HepG2 (cell line): ENCODE results near the gene TUBGCP4. TPM values are rescaled to one million over a fixed set of nuclear protein-coding genes. Genes with fewer than 3 reads are reported as not detected.

Experiments
- CEBPG ChIP-seq: IDR thresholded peaks from 2 replicates; pipeline ENCODE4 v1.6.1; 2016
- FOXA3 ChIP-seq: IDR thresholded peaks from 2 replicates; pipeline ENCODE4 v1.6.1; 2016; ENCODE audit warnings: missing genetic modification reagents, missing compliant biosample characterization
- MXI1 ChIP-seq: IDR thresholded peaks from 3 replicates; pipeline ENCODE4 v1.6.1; 2012; ENCODE audit warnings: low read depth, low read length, inconsistent platforms, borderline replicate concordance
- NRL ChIP-seq: sonication (generic); formaldehyde crosslinking; IDR thresholded peaks from 2 replicates; pipeline ENCODE4 v1.5.0; 2020; ENCODE audit warnings: missing genetic modification reagents, mild to moderate bottlenecking, moderate library complexity, borderline replicate concordance
- SIX1 ChIP-seq: sonication (generic); formaldehyde crosslinking; IDR thresholded peaks from 2 replicates; pipeline ENCODE4 v1.4.0; 2020; ENCODE audit warnings: missing genetic modification reagents, borderline replicate concordance
- SRSF1 ChIP-seq: fragments of 200-400 bp; formaldehyde crosslinking; optimal IDR thresholded peaks from 2 replicates; pipeline ENCODE3; 2017; ENCODE audit warnings: mild to moderate bottlenecking, low read depth, low read length, moderate library complexity
- U2AF2 ChIP-seq: fragments of 200-400 bp; formaldehyde crosslinking; IDR thresholded peaks from 2 replicates; pipeline ENCODE4 v1.6.1; 2017; ENCODE audit warnings: low read depth, mild to moderate bottlenecking, low read length
- polyA plus RNA-seq, 8 experiments: library from polyadenylated mRNA; depleted of rRNA in 3 of 8; stranded (reverse) in 7 of 8; unstranded in 1 of 8; fragments of >200 nt; fragmentation: Illumina TruSeq in 4 of 8; extraction: Trizol in 4 of 8; gene quantifications; 2 replicates each; pipeline versions ENCODE4 v1.2.1 to v1.2.3, GENCODE V29; 2011 to 2016; ENCODE audit warnings: low read depth in 4 of 8, missing spikeins in 1 of 8, mixed read lengths in 1 of 8; ENCODE audit not compliant: insufficient read depth in 1 of 8
- total RNA-seq, 5 experiments: library from RNA; depleted of rRNA; stranded (reverse); fragments of >200 nt; fragmentation: Illumina TruSeq; extraction: Trizol; gene quantifications; 2 replicates each; pipeline ENCODE4 v1.2.3, GENCODE V29; 2016; ENCODE audit warnings: low read depth in 1 of 5
- TF ChIP-seq, protein P1 (sequence below): sonication (generic); formaldehyde crosslinking; IDR thresholded peaks from 2 replicates; pipeline ENCODE4 v1.5.1; 2020; ENCODE audit warnings: missing genetic modification reagents, mild to moderate bottlenecking, borderline replicate concordance
- TF ChIP-seq, protein P2 (sequence below): sonication (generic); formaldehyde crosslinking; IDR thresholded peaks from 2 replicates; pipeline ENCODE4 v1.5.0; 2020; ENCODE audit warnings: mild to moderate bottlenecking, missing genetic modification reagents, borderline replicate concordance
- TF ChIP-seq, protein P3 (sequence below): sonication (generic); formaldehyde crosslinking; IDR thresholded peaks from 2 replicates; pipeline ENCODE4 v1.9.0; 2022; ENCODE audit warnings: low read depth, missing genetic modification reagents
- TF ChIP-seq, protein P4 (sequence below): sonication (generic); formaldehyde crosslinking; IDR thresholded peaks from 2 replicates; pipeline ENCODE4 v1.5.1; 2020; ENCODE audit warnings: missing genetic modification reagents, mild to moderate bottlenecking, borderline replicate concordance
- TF ChIP-seq, protein P5 (sequence below), 2 experiments: sonication (generic) in 1 of 2; formaldehyde crosslinking in 1 of 2; IDR thresholded peaks; 2 replicates each; pipeline versions ENCODE4 v1.4.0 to v1.6.1; 2018 to 2020; ENCODE audit warnings: missing genetic modification reagents in 2 of 2, borderline replicate concordance in 1 of 2, low read depth in 1 of 2, mild to moderate bottlenecking in 1 of 2, missing biosample characterization in 1 of 2

The TUBGCP4 gene
- total and polyA plus RNA-seq, 2 of the 13 experiments (the other 11 are each of a cell fraction or from before 2014, with no cell fraction given), result 15.0 to 20.5 TPM

DNA sequence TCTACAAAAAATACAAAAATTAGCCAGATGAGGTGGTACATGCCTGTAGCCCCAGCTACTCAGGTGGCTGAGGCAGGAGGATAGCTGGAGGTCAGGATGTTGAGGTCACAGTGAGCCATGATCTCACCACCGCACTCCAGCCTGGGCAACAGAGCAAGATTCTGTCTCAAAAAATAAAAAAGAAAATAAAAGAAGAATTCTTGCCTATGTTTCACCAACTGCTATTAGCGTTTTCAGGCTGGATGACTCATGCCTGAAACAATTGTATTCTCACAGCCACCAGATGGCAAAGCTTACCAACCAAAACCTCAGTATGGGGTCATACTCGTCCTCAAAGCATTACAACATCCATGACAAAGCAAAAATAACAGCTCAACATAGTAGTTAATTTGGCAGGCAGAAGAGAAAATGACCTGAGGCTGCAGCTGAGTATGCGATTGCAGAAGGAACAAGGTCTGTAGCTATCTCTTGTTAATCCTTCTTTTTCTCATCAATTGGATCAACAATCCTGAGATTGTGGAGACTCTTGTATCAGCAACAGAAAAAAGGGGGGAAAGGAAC is 69.9 kb downstream of the TUBGCP4 start (continued):
- TF ChIP-seq, protein P1, sequence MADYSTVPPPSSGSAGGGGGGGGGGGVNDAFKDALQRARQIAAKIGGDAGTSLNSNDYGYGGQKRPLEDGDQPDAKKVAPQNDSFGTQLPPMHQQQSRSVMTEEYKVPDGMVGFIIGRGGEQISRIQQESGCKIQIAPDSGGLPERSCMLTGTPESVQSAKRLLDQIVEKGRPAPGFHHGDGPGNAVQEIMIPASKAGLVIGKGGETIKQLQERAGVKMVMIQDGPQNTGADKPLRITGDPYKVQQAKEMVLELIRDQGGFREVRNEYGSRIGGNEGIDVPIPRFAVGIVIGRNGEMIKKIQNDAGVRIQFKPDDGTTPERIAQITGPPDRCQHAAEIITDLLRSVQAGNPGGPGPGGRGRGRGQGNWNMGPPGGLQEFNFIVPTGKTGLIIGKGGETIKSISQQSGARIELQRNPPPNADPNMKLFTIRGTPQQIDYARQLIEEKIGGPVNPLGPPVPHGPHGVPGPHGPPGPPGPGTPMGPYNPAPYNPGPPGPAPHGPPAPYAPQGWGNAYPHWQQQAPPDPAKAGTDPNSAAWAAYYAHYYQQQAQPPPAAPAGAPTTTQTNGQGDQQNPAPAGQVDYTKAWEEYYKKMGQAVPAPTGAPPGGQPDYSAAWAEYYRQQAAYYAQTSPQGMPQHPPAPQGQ, result no peak
- TF ChIP-seq CEBPG (CRISPR knock-in tag) (peak; percentile 86), FOXA3 (peak; percentile 36; the same call in 1 of the 2 replicates), U2AF2 (no peak), SRSF1 (no peak), NRL (CRISPR knock-in tag) (no peak), MXI1 (peak; percentile 33; the same call in 1 of the 3 replicates), SIX1 (CRISPR knock-in tag) (no peak)
- TF ChIP-seq, protein P2, sequence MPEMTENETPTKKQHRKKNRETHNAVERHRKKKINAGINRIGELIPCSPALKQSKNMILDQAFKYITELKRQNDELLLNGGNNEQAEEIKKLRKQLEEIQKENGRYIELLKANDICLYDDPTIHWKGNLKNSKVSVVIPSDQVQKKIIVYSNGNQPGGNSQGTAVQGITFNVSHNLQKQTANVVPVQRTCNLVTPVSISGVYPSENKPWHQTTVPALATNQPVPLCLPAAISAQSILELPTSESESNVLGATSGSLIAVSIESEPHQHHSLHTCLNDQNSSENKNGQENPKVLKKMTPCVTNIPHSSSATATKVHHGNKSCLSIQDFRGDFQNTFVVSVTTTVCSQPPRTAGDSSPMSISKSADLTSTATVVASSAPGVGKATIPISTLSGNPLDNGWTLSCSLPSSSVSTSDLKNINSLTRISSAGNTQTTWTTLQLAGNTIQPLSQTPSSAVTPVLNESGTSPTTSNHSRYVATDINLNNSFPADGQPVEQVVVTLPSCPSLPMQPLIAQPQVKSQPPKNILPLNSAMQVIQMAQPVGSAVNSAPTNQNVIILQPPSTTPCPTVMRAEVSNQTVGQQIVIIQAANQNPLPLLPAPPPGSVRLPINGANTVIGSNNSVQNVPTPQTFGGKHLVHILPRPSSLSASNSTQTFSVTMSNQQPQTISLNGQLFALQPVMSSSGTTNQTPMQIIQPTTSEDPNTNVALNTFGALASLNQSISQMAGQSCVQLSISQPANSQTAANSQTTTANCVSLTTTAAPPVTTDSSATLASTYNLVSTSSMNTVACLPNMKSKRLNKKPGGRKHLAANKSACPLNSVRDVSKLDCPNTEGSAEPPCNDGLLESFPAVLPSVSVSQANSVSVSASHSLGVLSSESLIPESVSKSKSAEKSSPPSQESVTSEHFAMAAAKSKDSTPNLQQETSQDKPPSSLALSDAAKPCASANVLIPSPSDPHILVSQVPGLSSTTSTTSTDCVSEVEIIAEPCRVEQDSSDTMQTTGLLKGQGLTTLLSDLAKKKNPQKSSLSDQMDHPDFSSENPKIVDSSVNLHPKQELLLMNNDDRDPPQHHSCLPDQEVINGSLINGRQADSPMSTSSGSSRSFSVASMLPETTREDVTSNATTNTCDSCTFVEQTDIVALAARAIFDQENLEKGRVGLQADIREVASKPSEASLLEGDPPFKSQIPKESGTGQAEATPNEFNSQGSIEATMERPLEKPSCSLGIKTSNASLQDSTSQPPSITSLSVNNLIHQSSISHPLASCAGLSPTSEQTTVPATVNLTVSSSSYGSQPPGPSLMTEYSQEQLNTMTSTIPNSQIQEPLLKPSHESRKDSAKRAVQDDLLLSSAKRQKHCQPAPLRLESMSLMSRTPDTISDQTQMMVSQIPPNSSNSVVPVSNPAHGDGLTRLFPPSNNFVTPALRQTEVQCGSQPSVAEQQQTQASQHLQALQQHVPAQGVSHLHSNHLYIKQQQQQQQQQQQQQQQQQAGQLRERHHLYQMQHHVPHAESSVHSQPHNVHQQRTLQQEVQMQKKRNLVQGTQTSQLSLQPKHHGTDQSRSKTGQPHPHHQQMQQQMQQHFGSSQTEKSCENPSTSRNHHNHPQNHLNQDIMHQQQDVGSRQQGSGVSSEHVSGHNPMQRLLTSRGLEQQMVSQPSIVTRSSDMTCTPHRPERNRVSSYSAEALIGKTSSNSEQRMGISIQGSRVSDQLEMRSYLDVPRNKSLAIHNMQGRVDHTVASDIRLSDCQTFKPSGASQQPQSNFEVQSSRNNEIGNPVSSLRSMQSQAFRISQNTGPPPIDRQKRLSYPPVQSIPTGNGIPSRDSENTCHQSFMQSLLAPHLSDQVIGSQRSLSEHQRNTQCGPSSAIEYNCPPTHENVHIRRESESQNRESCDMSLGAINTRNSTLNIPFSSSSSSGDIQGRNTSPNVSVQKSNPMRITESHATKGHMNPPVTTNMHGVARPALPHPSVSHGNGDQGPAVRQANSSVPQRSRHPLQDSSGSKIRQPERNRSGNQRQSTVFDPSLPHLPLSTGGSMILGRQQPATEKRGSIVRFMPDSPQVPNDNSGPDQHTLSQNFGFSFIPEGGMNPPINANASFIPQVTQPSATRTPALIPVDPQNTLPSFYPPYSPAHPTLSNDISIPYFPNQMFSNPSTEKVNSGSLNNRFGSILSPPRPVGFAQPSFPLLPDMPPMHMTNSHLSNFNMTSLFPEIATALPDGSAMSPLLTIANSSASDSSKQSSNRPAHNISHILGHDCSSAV (CRISPR knock-in tag), result no peak
- TF ChIP-seq, protein P3, sequence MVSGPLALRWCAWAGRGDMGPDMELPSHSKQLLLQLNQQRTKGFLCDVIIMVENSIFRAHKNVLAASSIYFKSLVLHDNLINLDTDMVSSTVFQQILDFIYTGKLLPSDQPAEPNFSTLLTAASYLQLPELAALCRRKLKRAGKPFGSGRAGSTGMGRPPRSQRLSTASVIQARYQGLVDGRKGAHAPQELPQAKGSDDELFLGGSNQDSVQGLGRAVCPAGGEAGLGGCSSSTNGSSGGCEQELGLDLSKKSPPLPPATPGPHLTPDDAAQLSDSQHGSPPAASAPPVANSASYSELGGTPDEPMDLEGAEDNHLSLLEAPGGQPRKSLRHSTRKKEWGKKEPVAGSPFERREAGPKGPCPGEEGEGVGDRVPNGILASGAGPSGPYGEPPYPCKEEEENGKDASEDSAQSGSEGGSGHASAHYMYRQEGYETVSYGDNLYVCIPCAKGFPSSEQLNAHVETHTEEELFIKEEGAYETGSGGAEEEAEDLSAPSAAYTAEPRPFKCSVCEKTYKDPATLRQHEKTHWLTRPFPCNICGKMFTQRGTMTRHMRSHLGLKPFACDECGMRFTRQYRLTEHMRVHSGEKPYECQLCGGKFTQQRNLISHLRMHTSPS (CRISPR knock-in tag), result no peak
- TF ChIP-seq, protein P4, sequence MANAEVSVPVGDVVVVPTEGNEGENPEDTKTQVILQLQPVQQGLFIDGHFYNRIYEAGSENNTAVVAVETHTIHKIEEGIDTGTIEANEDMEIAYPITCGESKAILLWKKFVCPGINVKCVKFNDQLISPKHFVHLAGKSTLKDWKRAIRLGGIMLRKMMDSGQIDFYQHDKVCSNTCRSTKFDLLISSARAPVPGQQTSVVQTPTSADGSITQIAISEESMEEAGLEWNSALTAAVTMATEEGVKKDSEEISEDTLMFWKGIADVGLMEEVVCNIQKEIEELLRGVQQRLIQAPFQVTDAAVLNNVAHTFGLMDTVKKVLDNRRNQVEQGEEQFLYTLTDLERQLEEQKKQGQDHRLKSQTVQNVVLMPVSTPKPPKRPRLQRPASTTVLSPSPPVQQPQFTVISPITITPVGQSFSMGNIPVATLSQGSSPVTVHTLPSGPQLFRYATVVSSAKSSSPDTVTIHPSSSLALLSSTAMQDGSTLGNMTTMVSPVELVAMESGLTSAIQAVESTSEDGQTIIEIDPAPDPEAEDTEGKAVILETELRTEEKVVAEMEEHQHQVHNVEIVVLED (CRISPR knock-in tag), result no peak
- TF ChIP-seq, protein P5, sequence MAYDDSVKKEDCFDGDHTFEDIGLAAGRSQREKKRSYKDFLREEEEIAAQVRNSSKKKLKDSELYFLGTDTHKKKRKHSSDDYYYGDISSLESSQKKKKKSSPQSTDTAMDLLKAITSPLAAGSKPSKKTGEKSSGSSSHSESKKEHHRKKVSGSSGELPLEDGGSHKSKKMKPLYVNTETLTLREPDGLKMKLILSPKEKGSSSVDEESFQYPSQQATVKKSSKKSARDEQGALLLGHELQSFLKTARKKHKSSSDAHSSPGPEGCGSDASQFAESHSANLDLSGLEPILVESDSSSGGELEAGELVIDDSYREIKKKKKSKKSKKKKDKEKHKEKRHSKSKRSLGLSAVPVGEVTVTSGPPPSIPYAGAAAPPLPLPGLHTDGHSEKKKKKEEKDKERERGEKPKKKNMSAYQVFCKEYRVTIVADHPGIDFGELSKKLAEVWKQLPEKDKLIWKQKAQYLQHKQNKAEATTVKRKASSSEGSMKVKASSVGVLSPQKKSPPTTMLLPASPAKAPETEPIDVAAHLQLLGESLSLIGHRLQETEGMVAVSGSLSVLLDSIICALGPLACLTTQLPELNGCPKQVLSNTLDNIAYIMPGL (CRISPR knock-in tag; IDR thresholded peaks at IDR 0.05; ENCODE audit: borderline replicate concordance in 1 of 2, low read depth in 1 of 2), result peak in 1 of 2 experiments; percentile 32; a peak in 1 of 4 replicates
